ENCODE data around the gene SEMA3B. TPM values are rescaled to one million over a fixed set of nuclear protein-coding genes. Genes with fewer than 3 reads are reported as not detected.

The SEMA3B gene
- total and polyA plus RNA-seq, 9 of the 15 experiments (the other 6 are each of a cell fraction or from before 2014, with no cell fraction given): 0.03 to 1.8 (median 0.55) TPM; not detected in 1

GRCh38 chr3:50251220-50251619 is 17.7 kb upstream of the SEMA3B start (continued):
- TF ChIP-seq ZBTB40 (IDR thresholded peaks at IDR 0.05) (no peak), ZBTB40 (CRISPR knock-in tag; IDR thresholded peaks at IDR 0.05) (no peak), TEAD1 (CRISPR knock-in tag; IDR thresholded peaks at IDR 0.05) (0 out of 4 replicates have a peak, but pooled peaks of 1 of the 2 experiments have one; percentile 51), PYGO2 (tag; IDR thresholded peaks at IDR 0.05) (no peak), EGR1 (conservative IDR thresholded peaks at IDR 0.05) (peak; percentile 84), E2F1 (CRISPR knock-in tag; IDR thresholded peaks at IDR 0.05) (no peak), RERE (CRISPR knock-in tag; IDR thresholded peaks at IDR 0.05; ENCODE audit: borderline replicate concordance) (no peak), ZNF384 (IDR thresholded peaks at IDR 0.05; ENCODE audit: low read depth, low read length) (no peak), DPF2 (IDR thresholded peaks at IDR 0.05) (peak; percentile 39; the same call in 1 of the 2 replicates), MLX (CRISPR knock-in tag; conservative IDR thresholded peaks at IDR 0.05) (no peak), ZC3H4 (CRISPR knock-in tag; IDR thresholded peaks at IDR 0.05; ENCODE audit: borderline replicate concordance) (no peak), TCF3 (CRISPR knock-in tag; IDR thresholded peaks at IDR 0.05) (peak; percentile 25; the same call in 1 of the 2 replicates)
